HUES64 (cell line): ENCODE results near the gene ADAM12.

Experiments
- H3K27ac ChIP-seq: 2 replicates; pipeline ENCODE4 v1.7.0; 2013; ENCODE audit warnings: low read depth, low read length, inconsistent platforms
- H3K27me3 ChIP-seq: 2 replicates; pipeline ENCODE4 v1.6.1; 2013; ENCODE audit warnings: mild to moderate bottlenecking, low read length; ENCODE audit not compliant: insufficient read depth
- H3K36me3 ChIP-seq: 2 replicates; pipeline ENCODE4 v1.6.1; 2013; ENCODE audit warnings: mild to moderate bottlenecking, low read length; ENCODE audit not compliant: insufficient read depth
- H3K4me1 ChIP-seq: 2 replicates; pipeline ENCODE4 v1.6.1; 2013; ENCODE audit warnings: mild to moderate bottlenecking, low read length, moderate library complexity; ENCODE audit not compliant: insufficient read depth
- H3K4me3 ChIP-seq: 2 replicates; pipeline ENCODE4 v1.5.1; 2013; ENCODE audit warnings: mild to moderate bottlenecking, low read length, moderate library complexity
- H3K9ac ChIP-seq: 2 replicates; pipeline ENCODE4 v1.6.1; 2013; ENCODE audit warnings: mild to moderate bottlenecking, low read depth, low read length
- H3K9me3 ChIP-seq: 2 replicates; pipeline ENCODE4 v1.6.1; 2013; ENCODE audit warnings: low read depth, low read length; ENCODE audit not compliant: insufficient read depth
- WGBS: fragments of 150-250, 120-280 bp; methylation state at CpG from one replicate; pipeline ENCODE4 v1.1.7; 2013; ENCODE audit warnings: missing lambda C conversion rate; 5-methylcytosine and 5-hydroxymethylcytosine counted together

Gene ADAM12

GRCh38 chr10:126017961-126018560, 370.2 kb downstream of the ADAM12 start:
- WGBS = over 99% methylated on average over 2 of the region's 2 CpGs
- no peaks in the 10 kb centered on the region for H3K9me3 ChIP-seq
- no peak overlapping the region for H3K27ac ChIP-seq
- no peak overlapping the region for H3K4me3 ChIP-seq
- H3K4me1 ChIP-seq = peaks cover 8% of the 10 kb centered on the region; the same call in 1 of the 2 replicates
- H3K36me3 ChIP-seq = no peaks in the 10 kb centered on the region
- no peak overlapping the region for H3K9ac ChIP-seq
- H3K27me3 ChIP-seq = no peaks in the 10 kb centered on the region

GRCh38 chr10:126016882-126017281, 371.4 kb downstream of the ADAM12 start:
- WGBS = 91% methylated on average over 3 of the region's 3 CpGs
- Histone ChIP-seq H3K27me3 (no peaks in the 10 kb centered on the region), H3K4me3 (no peak overlapping the region), H3K36me3 (no peaks in the 10 kb centered on the region), H3K4me1 (peaks cover 8% of the 10 kb centered on the region; the same call in 1 of the 2 replicates), H3K9ac (no peak overlapping the region), H3K9me3 (no peaks in the 10 kb centered on the region), H3K27ac (no peak overlapping the region)

GRCh38 chr10:126016156-126016805, 372.0 kb downstream of the ADAM12 start:
- Histone ChIP-seq H3K36me3 (no peaks in the 10 kb centered on the region), H3K27me3 (no peaks in the 10 kb centered on the region), H3K9ac (no peak overlapping the region), H3K9me3 (no peaks in the 10 kb centered on the region), H3K4me1 (peaks cover 8% of the 10 kb centered on the region; the same call in 1 of the 2 replicates), H3K4me3 (no peak overlapping the region), H3K27ac (no peak overlapping the region)
- 93% methylated on average over 4 of the region's 4 CpGs for WGBS

GRCh38 chr10:126015413-126015812, 372.9 kb downstream of the ADAM12 start:
- 92% methylated on average over 3 of the region's 3 CpGs for WGBS
- 0 out of 2 replicates have a peak, but pooled peaks cover 2% of the 10 kb centered on the region for H3K36me3 ChIP-seq
- H3K4me1 ChIP-seq = peaks cover 8% of the 10 kb centered on the region; the same call in 1 of the 2 replicates
- H3K27ac ChIP-seq = no peak overlapping the region
- no peak overlapping the region for H3K4me3 ChIP-seq
- H3K9ac ChIP-seq = no peak overlapping the region
- H3K27me3 ChIP-seq = no peaks in the 10 kb centered on the region
- no peaks in the 10 kb centered on the region for H3K9me3 ChIP-seq

- no peak overlapping the region for H3K4me3 ChIP-seq
- WGBS = 88% methylated on average over 7 of the region's 7 CpGs
- H3K4me1 ChIP-seq = peaks cover 8% of the 10 kb centered on the region; the same call in 1 of the 2 replicates
- H3K27ac ChIP-seq = no peak overlapping the region
- H3K9ac ChIP-seq = no peak overlapping the region
- H3K9me3 ChIP-seq = no peaks in the 10 kb centered on the region
- H3K27me3 ChIP-seq = no peaks in the 10 kb centered on the region
- 0 out of 2 replicates have a peak, but pooled peaks cover 2% of the 10 kb centered on the region for H3K36me3 ChIP-seq
Observed at GRCh38 chr10:126014309-126014708, 374.0 kb downstream of the ADAM12 start.

- no peak overlapping the region; the same call in 1 of the 2 replicates for H3K27ac ChIP-seq
- WGBS = 80% methylated on average over 10 of the region's 10 CpGs
Observed at GRCh38 chr10:126013489-126014281, 374.6 kb downstream of the ADAM12 start.

GRCh38 chr10:126012485-126012884, 375.8 kb downstream of the ADAM12 start:
- Histone ChIP-seq H3K9ac (no peak overlapping the region), H3K27ac (no peak overlapping the region)
- 100% methylated on average over 1 of the region's 2 CpGs for WGBS

More at GRCh38 chr10:126013489-126014281, 374.6 kb downstream of the ADAM12 start:
- H3K9me3 ChIP-seq = no peaks in the 10 kb centered on the region
- H3K4me1 ChIP-seq = peaks cover 8% of the 10 kb centered on the region; the same call in 1 of the 2 replicates
- H3K4me3 ChIP-seq = no peak overlapping the region
- 0 out of 2 replicates have a peak, but pooled peaks cover 2% of the 10 kb centered on the region for H3K36me3 ChIP-seq
- H3K27me3 ChIP-seq = no peaks in the 10 kb centered on the region
- H3K9ac ChIP-seq = no peak overlapping the region

GRCh38 chr10:126011995-126012394, 376.3 kb downstream of the ADAM12 start:
- no peak overlapping the region for H3K4me3 ChIP-seq
- H3K4me1 ChIP-seq = peaks cover 8% of the 10 kb centered on the region; the same call in 1 of the 2 replicates
- H3K27ac ChIP-seq = no peak overlapping the region

More at GRCh38 chr10:126012485-126012884, 375.8 kb downstream of the ADAM12 start:
- Histone ChIP-seq H3K4me1 (peaks cover 8% of the 10 kb centered on the region; the same call in 1 of the 2 replicates), H3K4me3 (no peak overlapping the region), H3K9me3 (no peaks in the 10 kb centered on the region), H3K27me3 (no peaks in the 10 kb centered on the region), H3K36me3 (0 out of 2 replicates have a peak, but pooled peaks cover 2% of the 10 kb centered on the region)

GRCh38 chr10:126009650-126010049, 378.6 kb downstream of the ADAM12 start:
- Histone ChIP-seq H3K4me1 (peaks cover 8% of the 10 kb centered on the region; the same call in 1 of the 2 replicates), H3K27ac (no peak overlapping the region), H3K9me3 (no peaks in the 10 kb centered on the region), H3K4me3 (no peak overlapping the region), H3K9ac (no peak overlapping the region), H3K36me3 (0 out of 2 replicates have a peak, but pooled peaks cover 2% of the 10 kb centered on the region), H3K27me3 (no peaks in the 10 kb centered on the region)
- 96% methylated on average over 7 of the region's 7 CpGs for WGBS

More at GRCh38 chr10:126011995-126012394, 376.3 kb downstream of the ADAM12 start:
- Histone ChIP-seq H3K36me3 (0 out of 2 replicates have a peak, but pooled peaks cover 2% of the 10 kb centered on the region), H3K9ac (no peak overlapping the region), H3K9me3 (no peaks in the 10 kb centered on the region), H3K27me3 (no peaks in the 10 kb centered on the region)
- WGBS = 93% methylated on average over 3 of the region's 5 CpGs

- Histone ChIP-seq H3K9ac (no peak overlapping the region), H3K9me3 (no peaks in the 10 kb centered on the region), H3K27ac (no peak overlapping the region), H3K4me1 (no peaks in the 10 kb centered on the region), H3K4me3 (no peak overlapping the region), H3K27me3 (no peaks in the 10 kb centered on the region), H3K36me3 (0 out of 2 replicates have a peak, but pooled peaks cover 2% of the 10 kb centered on the region)
- WGBS = 96% methylated on average over 1 of the region's 2 CpGs
Observed at GRCh38 chr10:126006906-126007305, 381.4 kb downstream of the ADAM12 start.
